Mucosa of gallbladder (tissue), 1 donor: ENCODE measurements around the gene IQGAP2. TPM values are rescaled to one million over a fixed set of nuclear protein-coding genes. Genes with fewer than 3 reads are reported as not detected.
"Not testable (repeated sequence)": the region's sequence is repeated elsewhere in the genome, so short reads cannot be mapped to it uniquely, and the experiment has no call there.

Experiments
- DNase-seq: peaks from one replicate; pipeline ENCODE4 v3.0.0-alpha.2; 2020; ENCODE audit warnings: low spot score
- total RNA-seq: library from RNA; stranded (reverse); gene quantifications from one replicate; pipeline ENCODE4 v1.2.1, GENCODE V29; 2021
- donor health status: DM: no; HTN: no; CAD: no.

IQGAP2 gene
- total RNA-seq, 1 donor from 2014 or later: 119 TPM

DNA sequence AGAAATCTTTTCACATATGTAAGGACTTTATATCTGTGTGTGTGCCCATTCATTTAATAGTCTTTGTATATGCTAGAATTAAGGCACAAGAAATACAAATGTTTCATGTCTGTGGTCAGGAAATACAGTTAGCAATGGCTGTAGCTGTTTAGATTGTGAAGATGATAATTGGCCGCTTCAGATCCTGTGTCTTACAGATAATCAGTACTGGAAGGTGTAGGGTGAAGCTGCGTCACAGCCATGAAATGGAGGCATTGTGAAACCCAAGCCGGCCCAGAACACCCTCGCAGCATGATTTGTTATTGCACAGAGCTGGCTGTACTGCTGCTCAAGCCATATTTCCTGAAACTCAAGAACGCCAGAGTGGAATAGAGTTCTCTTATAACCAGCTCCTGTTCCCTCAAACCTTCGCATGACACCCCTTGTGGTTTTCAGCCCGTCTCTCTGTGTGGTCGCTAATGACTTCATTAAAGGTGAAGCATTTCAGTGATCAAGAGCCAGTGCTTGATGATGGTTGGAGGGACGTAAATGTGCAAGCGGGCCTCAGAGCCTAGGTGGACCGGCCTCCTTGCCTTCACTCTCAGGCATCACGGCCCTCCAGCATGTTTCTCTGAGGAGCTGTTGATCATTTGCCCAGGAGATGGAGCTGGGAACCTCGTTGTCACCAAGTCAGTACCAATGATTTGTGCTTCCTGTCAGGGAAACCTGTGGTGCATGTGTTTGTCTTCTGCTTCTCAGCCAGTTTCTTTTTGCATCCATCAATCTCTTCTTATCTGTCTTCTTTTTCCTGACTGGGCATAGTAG lies 140.0 kb downstream of the IQGAP2 start:
- DNase-seq: no peak

GRCh38 chr5:76544268-76544926 lies 141.3 kb downstream of the IQGAP2 start:
- DNase-seq: peak; percentile 70

- no peak for DNase-seq
These were observed 142.1 kb downstream of the IQGAP2 start for GRCh38 chr5:76545184-76545583.

DNA sequence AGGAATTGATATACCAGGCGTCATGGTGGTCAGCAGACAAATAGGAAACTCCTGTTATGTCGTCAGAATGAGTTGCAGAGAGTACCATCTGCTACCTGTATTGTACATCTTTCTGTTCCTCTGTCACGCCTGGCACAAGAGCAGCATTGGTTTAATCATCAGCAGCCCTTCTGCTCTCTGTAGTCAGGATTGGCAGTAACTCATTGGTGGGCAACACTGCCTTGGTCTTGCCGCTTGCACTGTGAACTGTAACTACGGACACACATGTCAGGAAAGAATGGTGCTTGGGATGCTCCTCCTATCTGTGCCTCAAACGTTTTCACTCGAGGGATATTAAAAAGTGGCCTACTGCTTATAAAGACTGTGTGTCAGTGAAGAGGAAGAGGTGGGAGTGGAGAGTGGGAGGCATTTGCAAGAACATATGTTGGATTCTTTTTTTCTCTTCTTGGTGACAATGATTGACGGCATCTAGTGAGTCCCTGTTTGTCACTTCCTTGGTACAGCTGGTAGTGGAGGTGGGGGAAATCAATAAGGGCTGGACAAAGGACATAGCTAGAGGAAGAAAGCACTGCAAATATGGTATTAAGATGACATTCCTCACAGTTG lies 143.5 kb downstream of the IQGAP2 start:
- peak; percentile 46 for DNase-seq

DNA sequence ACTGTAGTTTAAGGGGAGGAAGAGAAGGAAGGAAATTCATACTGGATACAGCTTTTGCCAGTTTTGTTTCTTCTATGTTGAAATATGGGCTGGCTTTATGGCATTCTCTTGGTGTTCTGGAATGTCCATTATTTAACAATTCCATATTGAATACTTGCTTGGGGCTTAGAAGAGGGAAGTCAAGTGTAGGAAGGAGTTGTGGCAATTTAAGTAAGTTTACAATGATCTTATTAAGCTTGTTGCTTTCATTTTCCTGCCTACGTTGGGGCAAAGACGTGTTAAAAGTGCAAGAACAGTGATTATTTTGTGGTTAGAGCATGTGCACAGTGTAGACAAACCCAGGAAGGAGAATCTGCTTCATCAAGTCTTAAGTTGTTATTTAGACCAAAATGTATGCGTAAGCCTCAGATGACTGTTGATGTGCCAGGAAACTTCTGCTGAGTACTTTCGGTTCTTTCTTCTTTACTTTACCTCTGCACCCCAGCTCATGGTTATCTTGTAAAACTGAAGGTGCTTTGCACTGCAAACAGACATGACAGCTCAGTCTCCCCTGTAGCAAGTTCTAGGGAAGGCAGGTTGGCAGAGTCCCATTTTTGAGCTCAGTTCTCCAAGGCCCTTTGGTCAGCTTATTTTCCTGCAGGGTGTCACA lies 144.3 kb downstream of the IQGAP2 start:
- no peak for DNase-seq

DNA sequence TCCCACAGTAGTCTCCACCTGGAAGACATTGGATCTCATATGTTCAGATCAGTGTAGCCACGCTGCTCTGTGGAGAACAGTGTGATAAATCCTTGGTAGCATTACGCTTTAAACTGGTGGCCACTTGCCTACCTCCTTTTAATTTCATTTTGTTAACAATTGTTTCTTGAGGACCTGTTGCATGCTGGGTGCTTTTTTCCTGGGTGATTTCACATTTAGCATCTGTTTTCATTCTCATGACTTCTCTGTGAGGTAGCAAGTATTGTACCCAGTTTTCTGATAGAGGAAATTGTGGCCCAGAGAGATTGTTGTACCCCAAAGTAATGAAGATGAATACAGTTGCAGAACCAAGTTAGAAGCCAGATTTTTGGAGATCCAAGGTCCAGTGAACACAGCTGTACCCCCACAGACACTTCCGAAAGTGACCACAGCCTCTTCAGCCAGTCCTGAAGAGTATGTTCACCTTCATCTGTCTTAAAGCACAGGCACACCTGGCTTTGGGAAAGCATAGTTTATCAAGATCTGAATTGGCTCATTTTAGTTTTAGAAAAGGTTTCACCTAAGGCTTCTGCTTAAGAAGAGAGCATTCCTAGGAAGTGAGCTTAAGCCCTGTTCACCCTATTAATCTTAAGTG lies 144.9 kb downstream of the IQGAP2 start:
- DNase-seq: no peak

DNA sequence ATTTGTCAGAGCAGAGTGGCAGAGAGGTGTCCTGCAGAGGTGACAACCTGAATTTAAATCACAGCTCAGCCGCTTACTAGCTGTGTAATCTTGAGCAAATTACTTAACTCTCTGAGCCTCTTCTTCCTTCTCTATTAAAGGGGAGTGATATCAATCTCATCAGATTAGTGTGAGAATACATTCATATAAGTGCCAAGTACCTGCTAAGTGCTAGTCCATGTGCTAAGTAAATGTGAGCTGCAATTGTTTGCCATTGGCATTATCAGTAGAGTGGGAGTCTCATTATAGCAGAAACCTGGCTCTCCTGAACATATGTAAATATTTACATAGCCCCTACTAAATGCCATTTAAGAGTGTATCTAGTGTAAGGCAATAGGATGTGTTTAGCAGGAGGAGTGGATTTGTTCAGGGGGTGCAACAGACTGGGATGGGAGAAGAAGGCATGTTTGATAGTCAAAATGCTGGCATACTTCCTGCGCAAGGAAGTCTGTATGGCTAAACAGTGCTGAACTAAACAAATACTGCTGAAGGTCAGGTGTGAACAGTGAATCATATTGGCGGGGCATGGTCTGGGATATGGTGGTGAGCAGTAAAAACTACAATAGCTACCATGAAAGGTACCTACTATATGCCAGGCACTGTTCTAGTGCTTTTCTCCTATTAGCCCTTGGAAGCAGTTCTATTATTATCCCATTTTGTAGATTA lies 145.6 kb downstream of the IQGAP2 start:
- DNase-seq: no peak

DNA sequence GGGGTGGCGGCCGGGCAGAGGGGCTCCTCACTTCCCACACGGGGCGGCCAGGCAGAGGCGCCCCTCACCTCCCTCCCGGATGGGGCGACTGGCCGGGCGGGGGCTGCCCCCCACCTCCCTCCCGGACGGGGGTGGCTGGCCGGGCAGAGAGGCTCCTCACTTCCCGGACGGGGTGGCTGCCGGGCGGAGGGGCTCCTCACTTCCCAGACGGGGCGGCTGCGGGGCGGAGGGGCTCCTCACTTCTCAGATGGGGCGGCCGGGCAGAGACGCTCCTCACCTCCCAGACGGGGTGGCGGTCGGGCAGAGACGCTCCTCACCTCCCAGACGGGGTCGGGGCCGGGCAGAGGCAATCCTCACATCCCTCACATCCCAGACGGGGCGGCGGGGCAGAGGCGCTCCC lies 147.8 kb downstream of the IQGAP2 start:
- DNase-seq: not testable (repeated sequence)

DNA sequence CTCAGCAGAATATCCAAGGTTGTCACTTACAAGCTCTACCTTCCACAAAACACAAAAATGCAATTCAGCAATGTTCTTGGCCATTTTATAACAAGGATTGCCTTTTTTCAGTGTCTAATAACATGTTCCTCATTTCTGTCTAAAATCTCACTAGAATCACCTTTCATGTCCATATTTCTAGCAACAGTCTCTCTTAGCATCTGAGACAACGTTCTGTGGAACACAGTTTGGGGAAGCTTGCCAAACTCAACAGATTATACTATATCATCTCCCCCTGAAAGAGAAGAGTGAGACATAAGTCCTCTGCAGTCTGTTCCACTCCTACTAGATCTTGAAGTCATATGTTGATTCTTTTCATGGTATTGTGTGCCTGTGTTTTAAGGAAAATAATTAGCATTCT lies 149.5 kb downstream of the IQGAP2 start:
- DNase-seq: no peak

DNA sequence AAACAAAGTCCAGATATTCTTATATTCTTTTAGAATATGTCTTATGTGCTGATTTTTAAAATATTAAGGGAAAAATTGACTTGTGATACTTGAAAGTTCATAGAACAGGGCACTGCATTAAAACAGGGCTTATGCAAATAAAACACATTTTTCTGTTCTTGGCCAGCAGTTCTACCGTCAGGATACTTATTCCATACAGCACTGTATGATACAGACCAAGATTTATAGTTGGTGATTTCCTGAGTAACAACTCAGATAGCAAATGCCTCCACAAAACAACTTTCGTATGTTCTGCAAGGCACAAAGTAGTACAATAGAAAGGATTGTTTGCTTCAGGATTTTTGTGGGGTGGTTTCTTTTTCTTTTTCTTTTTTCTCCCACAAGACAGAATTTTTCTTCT lies 150.2 kb downstream of the IQGAP2 start:
- no peak for DNase-seq

DNA sequence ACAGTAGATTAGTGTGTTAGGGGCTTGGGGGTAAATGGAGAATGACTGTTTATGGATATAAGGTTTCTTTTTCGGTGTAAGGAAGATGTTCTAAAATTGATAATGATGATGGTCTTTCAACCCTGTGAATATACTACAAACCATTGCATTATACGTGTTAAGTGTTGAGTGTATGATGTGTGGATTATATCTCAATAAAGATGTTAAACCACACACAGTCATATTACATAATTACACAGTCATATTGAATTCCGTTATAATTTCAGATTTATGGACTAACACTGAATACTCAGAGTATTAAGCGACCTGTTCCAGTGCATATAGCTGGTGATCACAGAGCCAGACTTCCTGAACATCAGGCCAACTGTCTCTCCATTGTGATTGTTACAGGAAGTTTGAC lies 152.0 kb downstream of the IQGAP2 start:
- no peak for DNase-seq

DNA sequence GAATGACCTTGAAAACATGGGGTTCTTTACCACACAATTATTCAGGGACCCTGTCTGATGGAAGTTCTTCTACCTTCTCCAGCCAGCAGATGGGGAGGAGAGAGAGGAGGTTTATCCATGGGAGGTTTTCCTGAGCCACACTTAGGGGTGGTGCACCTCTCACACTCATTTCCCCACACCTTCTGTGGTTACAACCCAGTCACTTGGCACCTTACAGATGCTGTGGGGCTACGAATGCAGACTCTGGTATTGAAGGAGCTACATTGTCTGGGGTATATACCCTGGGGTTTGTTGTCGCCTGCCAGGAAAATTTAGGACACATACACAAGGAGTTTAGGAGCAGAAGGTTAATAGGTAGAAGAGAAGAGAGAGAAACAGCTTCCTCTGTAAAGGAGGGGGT lies 152.6 kb downstream of the IQGAP2 start:
- DNase-seq: no peak

- no peak for DNase-seq
These were observed 153.6 kb downstream of the IQGAP2 start for GRCh38 chr5:76556511-76557221.

DNA sequence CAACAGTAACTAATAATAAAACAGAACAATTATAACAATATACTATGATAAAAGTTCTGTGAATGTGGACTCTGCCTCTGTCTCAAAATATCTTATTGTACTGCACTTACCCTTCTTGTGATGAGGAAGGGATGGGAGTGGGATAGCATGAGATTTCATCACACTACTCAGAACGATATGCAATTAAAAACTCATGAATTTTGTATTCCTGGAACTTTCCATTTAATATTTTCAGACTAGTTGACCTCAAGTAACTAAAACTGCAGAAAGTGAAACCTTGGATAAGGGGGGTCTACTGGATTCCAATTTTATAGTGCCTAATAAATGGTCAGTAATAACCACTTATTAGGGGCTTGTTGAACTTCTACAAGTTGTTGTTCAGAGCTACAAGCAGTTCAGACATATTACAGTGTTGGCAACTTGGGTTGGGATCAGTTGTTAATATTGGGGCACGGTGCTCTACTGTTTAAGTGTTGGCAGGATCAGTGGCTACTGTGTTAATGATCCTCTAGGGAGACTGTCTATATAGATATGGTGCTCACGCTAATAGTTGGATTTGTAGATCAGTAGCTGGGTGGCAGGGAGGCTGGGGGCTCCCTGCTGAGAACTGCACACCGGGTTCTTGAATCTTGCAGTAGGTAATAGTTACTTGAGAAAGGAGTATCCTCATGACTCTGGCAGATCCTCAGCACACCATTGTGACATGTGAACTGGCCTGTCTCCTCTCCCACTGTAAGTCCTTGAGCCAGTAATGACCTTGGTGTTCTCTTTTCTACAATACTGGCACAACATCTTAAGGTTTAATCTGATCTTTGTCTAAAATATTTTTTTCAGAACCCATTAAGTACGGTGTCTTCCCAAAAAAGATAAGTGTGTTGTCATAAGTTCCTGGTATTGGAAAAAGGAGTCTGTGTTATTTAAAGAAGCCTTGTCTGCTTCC lies 158.1 kb downstream of the IQGAP2 start:
- DNase-seq: no peak

- no peak for DNase-seq
These were observed 158.9 kb downstream of the IQGAP2 start for GRCh38 chr5:76561959-76562358.

DNA sequence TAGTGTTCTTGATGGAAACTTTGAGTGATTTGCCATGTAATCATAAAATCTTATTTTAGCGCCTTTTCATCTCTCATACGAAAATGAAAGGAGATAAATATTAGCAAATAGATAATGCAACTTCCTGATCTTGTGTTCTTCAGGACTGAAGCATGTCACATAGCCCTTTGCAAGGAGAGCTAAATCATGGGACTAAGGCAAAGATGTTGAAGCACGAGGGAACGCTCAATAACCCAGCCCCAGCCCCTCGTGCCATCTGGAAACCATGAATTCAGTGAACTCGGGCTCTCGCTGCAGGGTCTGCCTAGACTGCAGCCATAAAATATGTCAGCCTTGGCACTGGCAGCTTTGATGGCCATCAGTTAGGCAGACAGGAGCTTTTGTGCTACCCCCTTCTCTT lies 161.9 kb downstream of the IQGAP2 start:
- DNase-seq: no peak

DNA sequence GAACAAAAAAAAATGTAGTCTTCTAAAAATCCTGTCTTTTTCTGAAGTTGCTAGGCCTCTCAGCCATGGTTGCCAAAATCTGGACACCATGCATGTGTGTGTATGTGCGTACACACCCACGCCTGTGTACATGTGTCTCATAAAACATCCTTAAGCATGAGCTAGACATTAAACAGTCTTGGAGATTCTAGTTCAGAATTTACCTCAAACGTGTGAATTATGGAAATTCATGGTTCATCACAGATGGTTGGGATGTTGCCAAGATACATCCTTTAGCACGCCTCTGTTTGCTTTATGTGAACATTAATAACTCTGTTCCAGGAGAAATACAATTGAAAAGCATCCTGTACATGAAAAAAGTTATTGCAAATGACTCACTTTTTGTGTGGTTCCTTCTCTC lies 167.1 kb downstream of the IQGAP2 start:
- DNase-seq: no peak

GRCh38 chr5:76571559-76571958 lies 168.5 kb downstream of the IQGAP2 start:
- DNase-seq: no peak

GRCh38 chr5:76576450-76576849 lies 173.4 kb downstream of the IQGAP2 start:
- DNase-seq: no peak

GRCh38 chr5:76576996-76577395 lies 173.9 kb downstream of the IQGAP2 start:
- no peak for DNase-seq
